A549 (cell line): ENCODE data around the gene TPRG1. TPM values are rescaled to one million over a fixed set of nuclear protein-coding genes. Genes with fewer than 3 reads are reported as not detected.

Experiments
- ATAC-seq, 2 experiments: fragments of 200-7000 bp in 1 of 2; fragments of >200 bp in 1 of 2; cut with Nextera tagmentation in 1 of 2; cut with Tn5 transposase in 1 of 2; 3 replicates each; pipeline versions ENCODE4 v1.8.0 to v1.9.1; 2018 to 2020; ENCODE audit warnings: mild to moderate bottlenecking in 1 of 2, moderate library complexity in 1 of 2
- CTCF ChIA-PET: fragments of 300-600 bp; sonication (Branson Sonifier 250); formaldehyde crosslinking; extraction: SDS; loops from one replicate; lab custom pipeline; 2021; ENCODE audit warnings: antibody characterized with exemption, inconsistent platforms; lab: Yijun Ruan, JAX
- POLR2A ChIA-PET: fragments of 350-600 bp; formaldehyde crosslinking; extraction: SDS; loops from one replicate; lab custom pipeline; 2021; ENCODE audit warnings: antibody characterized with exemption, inconsistent platforms; lab: Yijun Ruan, JAX
- DNase-seq, 2 experiments: peaks; one replicate each; pipeline versions ENCODE4 v3.0.0 to v3.0.0-alpha.2; 2011 to 2016; ENCODE audit warnings: low read depth in 1 of 2, low spot score in 1 of 2
- FAIRE-seq: peaks from 2 replicates; lab custom pipeline; 2011; peaks lifted over from hg19 to GRCh38; lab: Jason Lieb, UNC
- H3K27ac ChIP-seq, 2 experiments: fragments of >200 bp; sonication (Bioruptor Twin); formaldehyde crosslinking; 3 replicates each; pipeline ENCODE4 v1.5.1; 2016 to 2017
- H3K4me1 ChIP-seq: fragments of >200 bp; sonication (Bioruptor Twin); formaldehyde crosslinking; 3 replicates; pipeline ENCODE4 v1.6.1; 2016
- H3K4me2 ChIP-seq: fragments of >200 bp; sonication (Bioruptor Twin); formaldehyde crosslinking; 3 replicates; pipeline ENCODE4 v1.6.1; 2016
- H3K4me3 ChIP-seq: fragments of >200 bp; sonication (Bioruptor Twin); formaldehyde crosslinking; 3 replicates; pipeline ENCODE4 v1.5.1; 2016
- H3K9me3 ChIP-seq: fragments of >200 bp; sonication (Bioruptor Twin); formaldehyde crosslinking; 3 replicates; pipeline ENCODE4 v1.6.1; 2016
- ATOH8 ChIP-seq: fragments of 250-450 bp; sonication (Bioruptor Pico); IDR thresholded peaks from 2 replicates; pipeline ENCODE4 v1.5.0; 2020; ENCODE audit warnings: low read depth, mild to moderate bottlenecking, moderate library complexity
- BHLHE40 ChIP-seq: IDR thresholded peaks from 2 replicates; pipeline ENCODE4 v1.6.1; 2012; ENCODE audit warnings: low read depth, low read length, inconsistent platforms
- CBX2 ChIP-seq: fragments of 200-600 bp; sonication (generic); IDR thresholded peaks from 2 replicates; pipeline ENCODE4 v1.6.1; 2016; ENCODE audit warnings: low read depth, mild to moderate bottlenecking, borderline replicate concordance
- CBX8 ChIP-seq: fragments of 200-600 bp; sonication (generic); IDR thresholded peaks from 2 replicates; pipeline ENCODE4 v1.6.1; 2016
- CEBPB ChIP-seq, 2 experiments: fragments of >200 bp in 1 of 2; sonication (Bioruptor Twin) in 1 of 2; formaldehyde crosslinking in 1 of 2; IDR thresholded peaks; 2 replicates each; pipeline ENCODE4 v1.6.1; 2012 to 2016
- CHD4 ChIP-seq: fragments of 200-600 bp; sonication (generic); IDR thresholded peaks from 2 replicates; pipeline ENCODE4 v1.6.1; 2016; ENCODE audit warnings: antibody characterized with exemption, mild to moderate bottlenecking, borderline replicate concordance
- E2F6 ChIP-seq: IDR thresholded peaks from 2 replicates; pipeline ENCODE4 v1.6.1; 2012; ENCODE audit warnings: low read depth, borderline replicate concordance
- EHF ChIP-seq: fragments of 250-450 bp; sonication (Bioruptor Pico); IDR thresholded peaks from 2 replicates; pipeline ENCODE4 v1.5.0; 2020; ENCODE audit warnings: mild to moderate bottlenecking
- EP300 ChIP-seq, 2 experiments: fragments of >200 bp; sonication (Bioruptor Twin); formaldehyde crosslinking; IDR thresholded peaks; 2 replicates in 1 of 2; 3 replicates in 1 of 2; pipeline ENCODE4 v1.6.1; 2016 to 2017
- FOSL2 ChIP-seq, 2 experiments: fragments of 450-650 bp in 1 of 2; fragments of >200 bp in 1 of 2; sonication (Bioruptor Twin) in 1 of 2; formaldehyde crosslinking; IDR thresholded peaks; 2 replicates each; pipeline versions ENCODE4 v1.5.0 to v1.6.1; 2016 to 2020; ENCODE audit warnings: mild to moderate bottlenecking in 1 of 2, moderate library complexity in 1 of 2
- FOXS1 ChIP-seq: fragments of 250-450 bp; sonication (Bioruptor Pico); IDR thresholded peaks from 2 replicates; pipeline ENCODE4 v1.5.0; 2020; ENCODE audit warnings: mild to moderate bottlenecking, moderate library complexity
- GATA3 ChIP-seq: IDR thresholded peaks from 2 replicates; pipeline ENCODE4 v1.6.1; 2012; ENCODE audit warnings: borderline replicate concordance
- HOXA7 ChIP-seq: fragments of 250-450 bp; sonication (Bioruptor Pico); IDR thresholded peaks from 2 replicates; pipeline ENCODE4 v1.5.0; 2020; ENCODE audit warnings: mild to moderate bottlenecking, moderate library complexity
- HOXB13 ChIP-seq: fragments of 250-450 bp; sonication (Bioruptor Pico); IDR thresholded peaks from 2 replicates; pipeline ENCODE4 v1.5.0; 2020; ENCODE audit warnings: low read depth, mild to moderate bottlenecking, moderate library complexity
- HOXB5 ChIP-seq: fragments of 250-450 bp; sonication (Bioruptor Pico); IDR thresholded peaks from 2 replicates; pipeline ENCODE4 v1.5.0; 2020; ENCODE audit warnings: mild to moderate bottlenecking, moderate library complexity
- JUN ChIP-seq, 2 experiments: fragments of >200 bp; sonication (Bioruptor Twin); formaldehyde crosslinking; IDR thresholded peaks; 2 replicates in 1 of 2; 3 replicates in 1 of 2; pipeline ENCODE4 v1.6.1; 2016 to 2017
- JUNB ChIP-seq: fragments of >200 bp; sonication (Bioruptor Twin); formaldehyde crosslinking; IDR thresholded peaks from 2 replicates; pipeline ENCODE4 v1.6.1; 2016
- MAFK ChIP-seq: fragments of 450-650 bp; IDR thresholded peaks from 2 replicates; pipeline ENCODE4 v1.6.1; 2014; ENCODE audit not compliant: partially characterized antibody
- MYC ChIP-seq: IDR thresholded peaks from 2 replicates; pipeline ENCODE4 v1.6.1; 2012; ENCODE audit warnings: mild to moderate bottlenecking, inconsistent platforms, low read length, improper control_type of control experiment, borderline replicate concordance
- NFE2L2 ChIP-seq: fragments of 150-350 bp; conservative IDR thresholded peaks from 2 replicates; pipeline ENCODE4 v1.6.1; 2014; ENCODE audit warnings: low read length
- PHF8 ChIP-seq: fragments of 200-600 bp; sonication (generic); IDR thresholded peaks from 2 replicates; pipeline ENCODE4 v1.6.1; 2016; ENCODE audit warnings: low read depth, mild to moderate bottlenecking, antibody characterized with exemption, moderate library complexity, borderline replicate concordance
- POLR2A ChIP-seq: IDR thresholded peaks from 2 replicates; pipeline ENCODE4 v1.6.1; 2012; ENCODE audit warnings: mild to moderate bottlenecking, low read length
- RAD21 ChIP-seq, 2 experiments: fragments of >200 bp in 1 of 2; sonication (Bioruptor Twin) in 1 of 2; formaldehyde crosslinking in 1 of 2; IDR thresholded peaks in 1 of 2; conservative IDR thresholded peaks in 1 of 2; 2 replicates in 1 of 2; 3 replicates in 1 of 2; pipeline ENCODE4 v1.6.1; 2012 to 2018; ENCODE audit warnings: inconsistent platforms in 1 of 2
- SMC3 ChIP-seq: fragments of >200 bp; sonication (Bioruptor Twin); formaldehyde crosslinking; IDR thresholded peaks from 3 replicates; pipeline ENCODE4 v1.6.1; 2018; ENCODE audit warnings: inconsistent platforms
- SREBF2 ChIP-seq: fragments of 450-650 bp; IDR thresholded peaks from 2 replicates; pipeline ENCODE4 v1.6.1; 2014; ENCODE audit warnings: mild to moderate bottlenecking, moderate library complexity
- ZC3H11A ChIP-seq: fragments of 450-650 bp; IDR thresholded peaks from 2 replicates; pipeline ENCODE4 v1.6.1; 2014; ENCODE audit warnings: antibody characterized with exemption, mild to moderate bottlenecking
- ZNF302 ChIP-seq: fragments of 250-450 bp; sonication (Bioruptor Pico); IDR thresholded peaks from 2 replicates; pipeline ENCODE4 v1.9.0; 2021; ENCODE audit warnings: inconsistent platforms, mild to moderate bottlenecking, moderate library complexity
- ZSCAN20 ChIP-seq: fragments of 250-450 bp; sonication (Bioruptor Pico); IDR thresholded peaks from 2 replicates; pipeline ENCODE4 v1.8.0; 2022; ENCODE audit warnings: mild to moderate bottlenecking, moderate library complexity
- WGBS: methylation state at CpG from one replicate; pipeline ENCODE4 v1.1.6; 2017; ENCODE audit errors: missing lambda C conversion rate; 5-methylcytosine and 5-hydroxymethylcytosine counted together
- polyA plus RNA-seq, 4 experiments: library from polyadenylated mRNA; depleted of rRNA in 3 of 4; stranded (reverse); fragments of >200 nt; fragmentation: RNase III in 1 of 4; extraction: RNeasy Plus Mini Kit Qiagen cat#74134 plus additional on column Dnase treatment in 1 of 4; gene quantifications; 2 replicates in 3 of 4; 3 replicates in 1 of 4; pipeline ENCODE4 v1.2.3, GENCODE V29; 2011 to 2017
- TF ChIP-seq, protein P1 (sequence below): IDR thresholded peaks from 2 replicates; pipeline ENCODE4 v1.6.1; 2012
- TF ChIP-seq, protein P2 (sequence below): fragments of >200 bp; sonication (Bioruptor Twin); formaldehyde crosslinking; IDR thresholded peaks from 3 replicates; pipeline ENCODE4 v1.6.1; 2016
- TF ChIP-seq, protein P3 (sequence below): fragments of 200-600 bp; sonication (generic); IDR thresholded peaks from 2 replicates; pipeline ENCODE4 v1.6.1; 2016; ENCODE audit warnings: antibody characterized with exemption, mild to moderate bottlenecking, moderate library complexity
- TF ChIP-seq, protein P4 (sequence below): fragments of >200 bp; sonication (Bioruptor Twin); formaldehyde crosslinking; IDR thresholded peaks from 2 replicates; pipeline ENCODE4 v1.6.1; 2016

TPRG1 gene
- polyA plus RNA-seq, 2 of the 4 experiments (the other 2 are of a cell fraction), result 0.21 to 1.1 TPM

- no peak overlapping the region for H3K4me3 ChIP-seq
- no peak for FAIRE-seq
- peak; percentile 52; the same call in 1 of the 2 replicates for TF ChIP-seq FOXS1 (CRISPR knock-in tag)
- TF ChIP-seq HOXB5 (CRISPR knock-in tag), result peak; percentile 61; the same call in 1 of the 2 replicates
- peak; percentile 4 to 72; a peak in 4 of 5 replicates for TF ChIP-seq RAD21 (conservative IDR thresholded peaks at IDR 0.05 in 1 of 2, IDR thresholded peaks at IDR 0.05 in 1 of 2)
- TF ChIP-seq CEBPB (IDR thresholded peaks at IDR 0.05), result peak; percentile 7 to 18; a peak in 1 of 4 replicates
- TF ChIP-seq, protein P1, sequence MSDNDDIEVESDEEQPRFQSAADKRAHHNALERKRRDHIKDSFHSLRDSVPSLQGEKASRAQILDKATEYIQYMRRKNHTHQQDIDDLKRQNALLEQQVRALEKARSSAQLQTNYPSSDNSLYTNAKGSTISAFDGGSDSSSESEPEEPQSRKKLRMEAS, result peak; percentile 84
- no peak for TF ChIP-seq BHLHE40
- TF ChIP-seq EHF, result peak; percentile 59
- peak; percentile 53 for TF ChIP-seq ZNF302 (CRISPR knock-in tag)
- TF ChIP-seq MAFK, result no peak
- peak; percentile 64 for TF ChIP-seq FOSL2 (IDR thresholded peaks at IDR 0.05)
- peak; percentile 76 for TF ChIP-seq FOSL2 (CRISPR knock-in tag; IDR thresholded peaks at IDR 0.05)
- TF ChIP-seq HOXB13 (CRISPR knock-in tag), result peak; percentile 66; the same call in 1 of the 2 replicates
- TF ChIP-seq ZSCAN20 (CRISPR knock-in tag), result peak; percentile 85; the same call in 1 of the 2 replicates
- peak; percentile 93 for TF ChIP-seq GATA3
- no peak for TF ChIP-seq POLR2A
- TF ChIP-seq MYC, result 0 out of 2 replicates have a peak, but pooled peaks have one; percentile 19
- TF ChIP-seq JUNB, result peak; percentile 89
- TF ChIP-seq, protein P2, sequence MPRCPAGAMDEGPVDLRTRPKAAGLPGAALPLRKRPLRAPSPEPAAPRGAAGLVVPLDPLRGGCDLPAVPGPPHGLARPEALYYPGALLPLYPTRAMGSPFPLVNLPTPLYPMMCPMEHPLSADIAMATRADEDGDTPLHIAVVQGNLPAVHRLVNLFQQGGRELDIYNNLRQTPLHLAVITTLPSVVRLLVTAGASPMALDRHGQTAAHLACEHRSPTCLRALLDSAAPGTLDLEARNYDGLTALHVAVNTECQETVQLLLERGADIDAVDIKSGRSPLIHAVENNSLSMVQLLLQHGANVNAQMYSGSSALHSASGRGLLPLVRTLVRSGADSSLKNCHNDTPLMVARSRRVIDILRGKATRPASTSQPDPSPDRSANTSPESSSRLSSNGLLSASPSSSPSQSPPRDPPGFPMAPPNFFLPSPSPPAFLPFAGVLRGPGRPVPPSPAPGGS, result peak; percentile 84; the same call in 1 of the 3 replicates
- TF ChIP-seq EP300 (IDR thresholded peaks at IDR 0.05), result peak; percentile 90 to 94
- TF ChIP-seq SMC3, result peak; percentile 53; the same call in 2 of the 3 replicates
- peak; percentile 84 to 88 for TF ChIP-seq JUN (IDR thresholded peaks at IDR 0.05)
- no peak for TF ChIP-seq ZC3H11A
Measured at GRCh38 chr3:189324538-189325138, 152.9 kb downstream of the TPRG1 start.

GRCh38 chr3:189325454-189325853 lies 153.7 kb downstream of the TPRG1 start:
- H3K4me3 ChIP-seq, result no peak overlapping the region
- peaks cover 31% of the 10 kb centered on the region for H3K4me1 ChIP-seq
- no peak; a peak in 2 of 6 replicates for ATAC-seq
- no peak for FAIRE-seq
- peak overlapping the region; percentile 53; the same call in 2 of the 3 replicates for H3K4me2 ChIP-seq
- DNase-seq, result peak in 1 of 2 experiments; percentile 17
- CTCF ChIA-PET, result no interaction called here
- WGBS, result 76% methylated on average over 3 of the region's 3 CpGs
- peaks cover 3% of the 10 kb centered on the region; the same call in 1 of the 3 replicates for H3K9me3 ChIP-seq
- POLR2A ChIA-PET, result interaction anchor here (1.2 to 2.4 kb wide), 4 partner anchors 21 to 305 kb away, joined by 5 to 27 read pairs (median 10); partner anchors contain the start of gene TP63
- H3K27ac ChIP-seq, result peak overlapping the region; percentile 76 to 89
- TF ChIP-seq CBX8 (no peak), PHF8 (no peak), FOXS1 (CRISPR knock-in tag) (no peak), NFE2L2 (no peak), E2F6 (no peak), MYC (no peak), SREBF2 (no peak), CHD4 (no peak), ATOH8 (no peak), CBX2 (no peak), JUN (IDR thresholded peaks at IDR 0.05) (no peak), HOXA7 (CRISPR knock-in tag) (no peak)
- TF ChIP-seq, protein P3, sequence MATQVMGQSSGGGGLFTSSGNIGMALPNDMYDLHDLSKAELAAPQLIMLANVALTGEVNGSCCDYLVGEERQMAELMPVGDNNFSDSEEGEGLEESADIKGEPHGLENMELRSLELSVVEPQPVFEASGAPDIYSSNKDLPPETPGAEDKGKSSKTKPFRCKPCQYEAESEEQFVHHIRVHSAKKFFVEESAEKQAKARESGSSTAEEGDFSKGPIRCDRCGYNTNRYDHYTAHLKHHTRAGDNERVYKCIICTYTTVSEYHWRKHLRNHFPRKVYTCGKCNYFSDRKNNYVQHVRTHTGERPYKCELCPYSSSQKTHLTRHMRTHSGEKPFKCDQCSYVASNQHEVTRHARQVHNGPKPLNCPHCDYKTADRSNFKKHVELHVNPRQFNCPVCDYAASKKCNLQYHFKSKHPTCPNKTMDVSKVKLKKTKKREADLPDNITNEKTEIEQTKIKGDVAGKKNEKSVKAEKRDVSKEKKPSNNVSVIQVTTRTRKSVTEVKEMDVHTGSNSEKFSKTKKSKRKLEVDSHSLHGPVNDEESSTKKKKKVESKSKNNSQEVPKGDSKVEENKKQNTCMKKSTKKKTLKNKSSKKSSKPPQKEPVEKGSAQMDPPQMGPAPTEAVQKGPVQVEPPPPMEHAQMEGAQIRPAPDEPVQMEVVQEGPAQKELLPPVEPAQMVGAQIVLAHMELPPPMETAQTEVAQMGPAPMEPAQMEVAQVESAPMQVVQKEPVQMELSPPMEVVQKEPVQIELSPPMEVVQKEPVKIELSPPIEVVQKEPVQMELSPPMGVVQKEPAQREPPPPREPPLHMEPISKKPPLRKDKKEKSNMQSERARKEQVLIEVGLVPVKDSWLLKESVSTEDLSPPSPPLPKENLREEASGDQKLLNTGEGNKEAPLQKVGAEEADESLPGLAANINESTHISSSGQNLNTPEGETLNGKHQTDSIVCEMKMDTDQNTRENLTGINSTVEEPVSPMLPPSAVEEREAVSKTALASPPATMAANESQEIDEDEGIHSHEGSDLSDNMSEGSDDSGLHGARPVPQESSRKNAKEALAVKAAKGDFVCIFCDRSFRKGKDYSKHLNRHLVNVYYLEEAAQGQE, result no peak
- TF ChIP-seq, protein P4, sequence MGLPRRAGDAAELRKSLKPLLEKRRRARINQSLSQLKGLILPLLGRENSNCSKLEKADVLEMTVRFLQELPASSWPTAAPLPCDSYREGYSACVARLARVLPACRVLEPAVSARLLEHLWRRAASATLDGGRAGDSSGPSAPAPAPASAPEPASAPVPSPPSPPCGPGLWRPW, result no peak

More at GRCh38 chr3:189324538-189325138, 152.9 kb downstream of the TPRG1 start:
- peaks cover 3% of the 10 kb centered on the region; the same call in 1 of the 3 replicates for H3K9me3 ChIP-seq
- POLR2A ChIA-PET, result interaction anchor here (0.6 to 2.4 kb wide), 7 partner anchors 10 to 802 kb away, joined by 4 to 27 read pairs (median 5); partner anchors contain the start of gene TP63
- DNase-seq (peak; percentile 62 to 98), ATAC-seq (peak; percentile 91 to 97)
- H3K27ac ChIP-seq, result peak overlapping the region; percentile 76 to 89
- CTCF ChIA-PET, result interaction anchor here (1.1 kb wide), 1 partner anchor 231 kb away, joined by 3 read pairs; no protein-coding TSS in a partner anchor
- peak overlapping the region; percentile 53 for H3K4me2 ChIP-seq
- 0% methylated on average over 5 of the region's 5 CpGs for WGBS
- peaks cover 31% of the 10 kb centered on the region for H3K4me1 ChIP-seq
